Smooth muscle cell (in vitro differentiated cells): Measurements from ENCODE around the gene PPIA. TPM values are rescaled to one million over a fixed set of nuclear protein-coding genes. Genes with fewer than 3 reads are reported as not detected.

ENCODE experiments used
- DNase-seq: peaks from one replicate; lab custom pipeline; 2025; ENCODE audit not compliant: unreplicated experiment; lab: John Stamatoyannopoulos, UW
- H2AFZ ChIP-seq: fragments of 200-600 bp; sonication (generic); 2 replicates; pipeline ENCODE4 v1.6.0; 2016; ENCODE audit warnings: antibody characterized with exemption, low read depth, mild to moderate bottlenecking
- H3F3A ChIP-seq: fragments of 200-600 bp; sonication (generic); 2 replicates; pipeline ENCODE4 v1.6.0; 2017; ENCODE audit warnings: antibody characterized with exemption, low read depth
- H3K27ac ChIP-seq: fragments of 200-600 bp; sonication (generic); 2 replicates; pipeline ENCODE4 v1.5.1; 2016; ENCODE audit warnings: low read depth, mild to moderate bottlenecking
- H3K27me3 ChIP-seq: fragments of 200-600 bp; sonication (generic); 2 replicates; pipeline ENCODE4 v1.6.1; 2016; ENCODE audit warnings: low read depth, mild to moderate bottlenecking
- H3K36me3 ChIP-seq: fragments of 200-600 bp; sonication (generic); 2 replicates; pipeline ENCODE4 v1.5.1; 2016; ENCODE audit warnings: low read depth
- H3K4me1 ChIP-seq: fragments of 200-600 bp; sonication (generic); 2 replicates; pipeline ENCODE4 v1.5.1; 2016; ENCODE audit warnings: low read depth
- H3K4me2 ChIP-seq: fragments of 200-600 bp; sonication (generic); 2 replicates; pipeline ENCODE4 v1.6.0; 2016; ENCODE audit warnings: mild to moderate bottlenecking
- H3K4me3 ChIP-seq: fragments of 200-600 bp; sonication (generic); 2 replicates; pipeline ENCODE4 v1.5.1; 2016; ENCODE audit warnings: mild to moderate bottlenecking
- H3K79me2 ChIP-seq: fragments of 200-600 bp; sonication (generic); 2 replicates; pipeline ENCODE4 v1.6.0; 2016; ENCODE audit warnings: low read depth, mild to moderate bottlenecking
- H3K9ac ChIP-seq: fragments of 200-600 bp; sonication (generic); 2 replicates; pipeline ENCODE4 v1.6.0; 2016; ENCODE audit warnings: low read depth
- H3K9me3 ChIP-seq: fragments of 200-600 bp; sonication (generic); replicated peaks from 2 replicates; pipeline ENCODE4 v1.5.1; 2016; ENCODE audit warnings: low read depth
- H4K20me1 ChIP-seq: fragments of 200-600 bp; sonication (generic); 2 replicates; pipeline ENCODE4 v1.6.0; 2016; ENCODE audit warnings: low read depth
- WGBS: methylation state at CpG from one replicate; pipeline ENCODE4 v1.1.7; 2016; ENCODE audit warnings: low lambda C conversion rate; 5-methylcytosine and 5-hydroxymethylcytosine counted together
- polyA plus RNA-seq: library from polyadenylated mRNA; unstranded; fragments of >200 nt; fragmentation: Nextera tagmentation; extraction: Ambion mirVana; gene quantifications from 2 replicates; pipeline ENCODE4 v1.2.1, GENCODE V29; 2016
- total RNA-seq: library from RNA; depleted of rRNA; stranded (reverse); fragments of >200 nt; gene quantifications from 2 replicates; pipeline ENCODE4 v1.2.3, GENCODE V29; 2014
- TF ChIP-seq, protein P1 (sequence below): fragments of 200-600 bp; sonication (generic); IDR thresholded peaks from 2 replicates; pipeline ENCODE4 v1.5.1; 2017; ENCODE audit warnings: borderline replicate concordance, mild to moderate bottlenecking, antibody characterized with exemption; ENCODE audit not compliant: insufficient read depth, poor library complexity, severe bottlenecking

Gene PPIA
- total and polyA plus RNA-seq, 2 experiments from 2014 or later: 2,990 to 3,434 TPM

DNA sequence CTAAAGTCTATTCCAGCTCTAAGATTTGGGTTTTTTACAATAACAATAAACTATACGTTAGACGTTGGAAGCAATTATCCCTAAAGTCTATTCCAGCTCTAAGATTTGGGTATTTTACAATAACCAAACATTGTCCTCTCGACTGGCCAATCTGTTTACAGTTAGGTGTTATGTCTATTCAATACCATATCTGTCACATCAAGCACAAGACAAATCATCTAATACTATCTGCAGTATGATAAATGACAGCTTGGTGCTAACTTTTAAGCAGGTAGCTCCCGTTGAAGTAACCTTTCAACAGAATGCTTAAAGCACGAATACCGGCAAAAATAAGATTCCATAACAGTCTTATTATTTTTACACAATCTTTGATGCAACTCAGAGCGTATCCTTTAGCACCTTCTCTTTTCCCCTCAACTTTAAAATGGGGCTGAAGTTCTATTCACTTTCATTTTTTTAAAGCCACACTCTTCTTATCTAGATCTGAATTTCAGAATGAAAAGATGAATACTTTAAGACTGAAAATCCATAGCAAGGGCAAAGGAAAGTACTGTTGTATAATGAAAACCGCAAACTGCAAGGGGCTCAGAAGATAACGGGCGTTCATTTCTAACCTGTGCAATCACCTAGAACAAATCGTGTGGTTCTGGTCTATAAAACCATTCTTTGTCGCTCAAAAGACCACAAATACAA, 50.5 kb downstream of the PPIA start:
- peak overlapping the region; percentile 74 for H3K4me3 ChIP-seq
- peaks cover 50% of the 10 kb centered on the region for H4K20me1 ChIP-seq
- H3K36me3 ChIP-seq: no peaks in the 10 kb centered on the region
- peak overlapping the region; percentile 86 for H3K9ac ChIP-seq
- TF ChIP-seq, protein P1, sequence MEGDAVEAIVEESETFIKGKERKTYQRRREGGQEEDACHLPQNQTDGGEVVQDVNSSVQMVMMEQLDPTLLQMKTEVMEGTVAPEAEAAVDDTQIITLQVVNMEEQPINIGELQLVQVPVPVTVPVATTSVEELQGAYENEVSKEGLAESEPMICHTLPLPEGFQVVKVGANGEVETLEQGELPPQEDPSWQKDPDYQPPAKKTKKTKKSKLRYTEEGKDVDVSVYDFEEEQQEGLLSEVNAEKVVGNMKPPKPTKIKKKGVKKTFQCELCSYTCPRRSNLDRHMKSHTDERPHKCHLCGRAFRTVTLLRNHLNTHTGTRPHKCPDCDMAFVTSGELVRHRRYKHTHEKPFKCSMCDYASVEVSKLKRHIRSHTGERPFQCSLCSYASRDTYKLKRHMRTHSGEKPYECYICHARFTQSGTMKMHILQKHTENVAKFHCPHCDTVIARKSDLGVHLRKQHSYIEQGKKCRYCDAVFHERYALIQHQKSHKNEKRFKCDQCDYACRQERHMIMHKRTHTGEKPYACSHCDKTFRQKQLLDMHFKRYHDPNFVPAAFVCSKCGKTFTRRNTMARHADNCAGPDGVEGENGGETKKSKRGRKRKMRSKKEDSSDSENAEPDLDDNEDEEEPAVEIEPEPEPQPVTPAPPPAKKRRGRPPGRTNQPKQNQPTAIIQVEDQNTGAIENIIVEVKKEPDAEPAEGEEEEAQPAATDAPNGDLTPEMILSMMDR: no peak
- H2AFZ ChIP-seq: peak overlapping the region; percentile 31
- H3F3A ChIP-seq: peaks cover 11% of the 10 kb centered on the region
- peak overlapping the region; percentile 97 for H3K4me2 ChIP-seq
- peaks cover 51% of the 10 kb centered on the region for H3K79me2 ChIP-seq
- 5% methylated on average over 12 of the region's 12 CpGs for WGBS
- DNase-seq: no peak
- H3K4me1 ChIP-seq: peaks cover 17% of the 10 kb centered on the region
- H3K27ac ChIP-seq: peak overlapping the region; percentile 80
- H3K27me3 ChIP-seq: no peaks in the 10 kb centered on the region
- H3K9me3 ChIP-seq: no peaks in the 10 kb centered on the region

DNA sequence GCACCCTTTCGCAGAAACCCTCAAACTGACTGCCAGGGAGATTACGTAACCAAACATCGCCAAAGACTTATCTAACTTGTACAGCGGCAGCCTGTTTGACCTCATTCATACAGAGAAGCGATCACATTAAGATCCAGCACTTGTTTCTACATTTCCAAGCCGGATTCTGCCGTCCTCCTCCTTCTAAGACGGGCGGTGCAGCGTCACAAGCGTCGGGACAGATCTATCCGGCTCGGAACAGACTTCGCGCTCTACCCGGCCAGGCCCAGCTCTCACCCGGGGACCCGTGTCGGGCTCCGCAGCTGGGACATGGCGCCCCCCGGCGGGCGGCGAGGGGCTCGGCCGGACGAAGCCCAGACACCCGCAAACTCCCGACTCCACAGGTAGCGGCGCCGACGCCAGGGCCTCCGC, 51.0 kb downstream of the PPIA start:
- Histone ChIP-seq H2AFZ (peak overlapping the region; percentile 31), H3K27me3 (no peaks in the 10 kb centered on the region), H3K36me3 (no peaks in the 10 kb centered on the region), H3K27ac (peak overlapping the region; percentile 80), H3K79me2 (peaks cover 45% of the 10 kb centered on the region), H3K9me3 (no peaks in the 10 kb centered on the region), H3K4me3 (peak overlapping the region; percentile 74), H3K4me1 (peaks cover 17% of the 10 kb centered on the region), H3K4me2 (peak overlapping the region; percentile 97), H3K9ac (peak overlapping the region; percentile 86), H4K20me1 (peaks cover 45% of the 10 kb centered on the region), H3F3A (peaks cover 11% of the 10 kb centered on the region)
- WGBS: 2% methylated on average over 31 of the region's 36 CpGs
- TF ChIP-seq, protein P1: peak; percentile 82
- DNase-seq: peak; percentile 94

DNA sequence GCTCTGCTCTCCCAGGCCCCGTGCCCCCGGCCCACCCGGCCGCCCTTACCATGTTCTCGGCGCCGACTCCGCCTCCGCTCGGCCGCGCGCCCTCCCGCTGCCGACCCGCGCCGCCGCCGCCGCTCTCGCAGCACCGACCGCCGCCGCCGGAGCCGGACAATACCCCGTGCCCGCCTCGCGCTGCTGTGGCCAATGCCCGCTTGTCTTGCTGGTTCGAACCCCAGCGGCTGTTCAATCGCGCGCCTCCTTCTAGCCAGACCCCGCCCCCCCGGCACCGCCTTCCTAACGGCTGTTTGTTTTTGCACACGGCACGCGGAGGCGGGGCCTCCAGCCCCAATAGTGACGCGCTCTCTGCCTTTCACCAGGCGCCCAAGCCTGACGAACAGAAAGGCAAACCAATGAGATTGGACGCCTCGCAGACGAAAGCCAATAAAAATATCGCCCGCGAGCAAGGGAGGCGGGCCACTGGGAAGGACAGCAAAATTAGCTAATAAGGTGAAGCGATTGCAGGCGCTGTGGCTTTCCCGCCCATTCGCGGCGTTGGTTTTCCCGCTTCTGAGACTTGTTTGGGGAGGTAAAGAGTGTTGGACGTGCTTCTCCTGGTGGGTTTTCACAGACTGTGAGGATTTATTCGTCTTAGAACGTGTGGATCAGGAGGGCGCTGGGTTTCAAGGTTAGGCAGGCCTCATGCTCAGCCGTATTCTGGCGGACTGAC, 51.6 kb downstream of the PPIA start, which contains the start of gene H2AZ2:
Gene H2AZ2, minus strand, starts transcription at position 168 of the 715 bp plus-strand sequence. Its CDS starts 116 bp downstream, at position 52.
- TF ChIP-seq, protein P1: no peak
- no peaks in the 10 kb centered on the region for H3K9me3 ChIP-seq
- peak within 1 kb of the TSS; percentile 87 for H2AFZ ChIP-seq
- peaks cover 41% of the 10 kb centered on the region for H4K20me1 ChIP-seq
- under 1% methylated on average over 47 of the region's 70 CpGs for WGBS
- H3K4me3 ChIP-seq: peak within 1 kb of the TSS; percentile 74
- peak within 1 kb of the TSS; percentile 97 for H3K4me2 ChIP-seq
- H3K4me1 ChIP-seq: peaks cover 17% of the 10 kb centered on the region
- peaks cover 11% of the 10 kb centered on the region for H3F3A ChIP-seq
- peak within 1 kb of the TSS; percentile 90 for H3K27ac ChIP-seq
- H3K79me2 ChIP-seq: peaks cover 41% of the 10 kb centered on the region
- H3K36me3 ChIP-seq: no peaks in the 10 kb centered on the region
- peak within 1 kb of the TSS; percentile 86 for H3K9ac ChIP-seq
- peak; percentile 98 for DNase-seq
- H3K27me3 ChIP-seq: no peaks in the 10 kb centered on the region
